ENCODE results near the gene TSC22D2. TPM values are rescaled to one million over a fixed set of nuclear protein-coding genes. Genes with fewer than 3 reads are reported as not detected.

Gene TSC22D2
- total and polyA plus RNA-seq, 2 experiments from 2014 or later: 22.6 to 25.6 TPM

- TF ChIP-seq, protein P1, sequence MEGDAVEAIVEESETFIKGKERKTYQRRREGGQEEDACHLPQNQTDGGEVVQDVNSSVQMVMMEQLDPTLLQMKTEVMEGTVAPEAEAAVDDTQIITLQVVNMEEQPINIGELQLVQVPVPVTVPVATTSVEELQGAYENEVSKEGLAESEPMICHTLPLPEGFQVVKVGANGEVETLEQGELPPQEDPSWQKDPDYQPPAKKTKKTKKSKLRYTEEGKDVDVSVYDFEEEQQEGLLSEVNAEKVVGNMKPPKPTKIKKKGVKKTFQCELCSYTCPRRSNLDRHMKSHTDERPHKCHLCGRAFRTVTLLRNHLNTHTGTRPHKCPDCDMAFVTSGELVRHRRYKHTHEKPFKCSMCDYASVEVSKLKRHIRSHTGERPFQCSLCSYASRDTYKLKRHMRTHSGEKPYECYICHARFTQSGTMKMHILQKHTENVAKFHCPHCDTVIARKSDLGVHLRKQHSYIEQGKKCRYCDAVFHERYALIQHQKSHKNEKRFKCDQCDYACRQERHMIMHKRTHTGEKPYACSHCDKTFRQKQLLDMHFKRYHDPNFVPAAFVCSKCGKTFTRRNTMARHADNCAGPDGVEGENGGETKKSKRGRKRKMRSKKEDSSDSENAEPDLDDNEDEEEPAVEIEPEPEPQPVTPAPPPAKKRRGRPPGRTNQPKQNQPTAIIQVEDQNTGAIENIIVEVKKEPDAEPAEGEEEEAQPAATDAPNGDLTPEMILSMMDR (IDR thresholded peaks at IDR 0.05; ENCODE audit: low read depth, low read length): no peak
- no peak overlapping the region for H3K27ac ChIP-seq
- no peaks in the 10 kb centered on the region for H3K9me3 ChIP-seq (ENCODE audit: low read depth)
- no peaks in the 10 kb centered on the region for H3K27me3 ChIP-seq
- no peaks in the 10 kb centered on the region for H3K36me3 ChIP-seq
- H3K4me3 ChIP-seq: no peak overlapping the region
- no peak for DNase-seq (ENCODE audit: low read depth in 1 of 2, low spot score in 1 of 2)
- H3K4me1 ChIP-seq (ENCODE audit: low read depth): no peaks in the 10 kb centered on the region
Observed at GRCh38 chr3:150377601-150378300, 30.3 kb upstream of the TSC22D2 start.

DNA sequence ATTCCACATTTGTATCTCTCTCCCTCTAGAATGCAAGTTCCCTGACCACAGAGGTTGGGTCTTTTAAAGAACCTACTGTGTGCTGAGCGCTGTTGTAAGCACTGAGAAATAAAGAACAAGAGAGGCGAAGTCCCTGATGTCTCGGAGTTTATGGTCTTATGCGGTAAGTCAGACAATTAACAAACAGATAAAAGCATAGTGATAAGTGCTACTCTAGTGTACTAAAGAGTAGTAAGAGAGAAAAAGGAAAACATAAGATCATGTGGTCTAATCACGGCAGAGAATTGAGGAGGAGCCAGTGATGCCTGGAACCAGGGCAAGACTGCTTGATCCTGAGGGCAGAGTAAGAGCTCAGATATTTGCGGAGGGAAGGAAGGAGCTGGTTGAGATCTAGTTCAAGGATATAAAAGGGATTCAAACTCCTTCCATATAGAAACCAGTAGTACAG, 29.8 kb upstream of the TSC22D2 start:
- TF ChIP-seq, protein P1 (IDR thresholded peaks at IDR 0.05; ENCODE audit: low read depth, low read length): no peak
- no peaks in the 10 kb centered on the region for H3K9me3 ChIP-seq (ENCODE audit: low read depth)
- no peaks in the 10 kb centered on the region for H3K4me1 ChIP-seq (ENCODE audit: low read depth)
- H3K4me3 ChIP-seq: no peak overlapping the region
- DNase-seq (ENCODE audit: low read depth in 1 of 2, low spot score in 1 of 2): no peak
- H3K27me3 ChIP-seq: no peaks in the 10 kb centered on the region
- H3K36me3 ChIP-seq: no peaks in the 10 kb centered on the region
- H3K27ac ChIP-seq: no peak overlapping the region

DNA sequence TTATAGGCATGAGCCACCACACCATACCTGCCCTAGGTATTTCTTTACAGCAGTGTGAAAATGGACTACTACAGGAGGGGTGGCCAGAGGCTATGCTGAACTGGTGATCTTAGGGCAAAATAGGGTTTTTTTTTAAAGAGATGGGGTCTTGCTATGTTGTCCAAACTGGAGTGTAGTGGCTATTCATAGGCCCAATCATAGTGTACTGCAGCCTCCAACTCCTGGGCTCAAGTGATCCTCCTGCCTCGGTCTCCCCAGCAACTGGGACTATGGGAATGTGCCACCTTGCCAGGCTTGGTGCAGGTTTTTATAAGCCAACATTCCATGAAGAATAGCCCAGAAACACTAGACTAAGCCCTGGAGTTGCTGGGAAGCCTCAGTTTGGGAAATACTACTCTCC, 28.6 kb upstream of the TSC22D2 start:
- Histone ChIP-seq H3K27me3 (no peaks in the 10 kb centered on the region), H3K36me3 (no peaks in the 10 kb centered on the region), H3K4me3 (no peak overlapping the region), H3K27ac (no peak overlapping the region), H3K4me1 (ENCODE audit: low read depth) (no peaks in the 10 kb centered on the region), H3K9me3 (ENCODE audit: low read depth) (no peaks in the 10 kb centered on the region)
- TF ChIP-seq, protein P1 (IDR thresholded peaks at IDR 0.05; ENCODE audit: low read depth, low read length): no peak
- DNase-seq (ENCODE audit: low read depth in 1 of 2, low spot score in 1 of 2): no peak

- Histone ChIP-seq H3K27ac (no peak overlapping the region), H3K4me1 (ENCODE audit: low read depth) (no peaks in the 10 kb centered on the region), H3K27me3 (no peaks in the 10 kb centered on the region), H3K36me3 (no peaks in the 10 kb centered on the region), H3K9me3 (ENCODE audit: low read depth) (no peaks in the 10 kb centered on the region), H3K4me3 (no peak overlapping the region)
- TF ChIP-seq, protein P1 (IDR thresholded peaks at IDR 0.05; ENCODE audit: low read depth, low read length): peak; percentile 11
- DNase-seq (ENCODE audit: low read depth in 1 of 2, low spot score in 1 of 2): peak; percentile 40 to 55
Observed at GRCh38 chr3:150384296-150385212, 23.5 kb upstream of the TSC22D2 start.

GRCh38 chr3:150385296-150386242, 22.5 kb upstream of the TSC22D2 start:
- H3K4me3 ChIP-seq: no peak overlapping the region
- H3K4me1 ChIP-seq (ENCODE audit: low read depth): no peaks in the 10 kb centered on the region
- no peak overlapping the region for H3K27ac ChIP-seq
- TF ChIP-seq, protein P1 (IDR thresholded peaks at IDR 0.05; ENCODE audit: low read depth, low read length): no peak
- H3K27me3 ChIP-seq: no peaks in the 10 kb centered on the region
- no peak for DNase-seq (ENCODE audit: low read depth in 1 of 2, low spot score in 1 of 2)
- no peaks in the 10 kb centered on the region for H3K36me3 ChIP-seq
- H3K9me3 ChIP-seq (ENCODE audit: low read depth): no peaks in the 10 kb centered on the region
